ENCODE data around the gene KCNH1.
A peak's percentile ranks its signal among the peaks of the same experiment; 100 is the strongest.

Gene KCNH1

GRCh38 chr1:210949940-210950546 lies 183.9 kb downstream of the KCNH1 start:
- TF ChIP-seq CTCF (conservative IDR thresholded peaks at IDR 0.05) = peak; percentile 93
- H3K27ac ChIP-seq = peak overlapping the region; percentile 48

- H3K27ac ChIP-seq = peak overlapping the region; percentile 48
- TF ChIP-seq CTCF (conservative IDR thresholded peaks at IDR 0.05) = no peak
Measured at GRCh38 chr1:210949489-210949888, 184.5 kb downstream of the KCNH1 start.

GRCh38 chr1:210949039-210949438 lies 184.9 kb downstream of the KCNH1 start:
- no peak for TF ChIP-seq CTCF (conservative IDR thresholded peaks at IDR 0.05)

GRCh38 chr1:210944252-210944651 lies 189.7 kb downstream of the KCNH1 start:
- no peak for TF ChIP-seq CTCF (conservative IDR thresholded peaks at IDR 0.05)
- H3K27ac ChIP-seq = no peak overlapping the region

More at GRCh38 chr1:210949039-210949438, 184.9 kb downstream of the KCNH1 start:
- peak overlapping the region; percentile 48 for H3K27ac ChIP-seq

- H3K27ac ChIP-seq = no peak overlapping the region
- no peak for TF ChIP-seq CTCF (conservative IDR thresholded peaks at IDR 0.05)
Measured at GRCh38 chr1:210942513-210942912, 191.4 kb downstream of the KCNH1 start.

GRCh38 chr1:210940081-210940617 lies 193.8 kb downstream of the KCNH1 start:
- no peak overlapping the region for H3K27ac ChIP-seq
- no peak for TF ChIP-seq CTCF (conservative IDR thresholded peaks at IDR 0.05)

- H3K27ac ChIP-seq = no peak overlapping the region
- TF ChIP-seq CTCF (conservative IDR thresholded peaks at IDR 0.05) = no peak
Measured at GRCh38 chr1:210938416-210938925, 195.5 kb downstream of the KCNH1 start.

Measured in VCaP (cell line).